HEK293 (cell line): ENCODE measurements around the gene DOK1.
A peak's percentile ranks its signal among the peaks of the same experiment; 100 is the strongest.

Source experiments
- GLI2 ChIP-seq: fragments of 450-650 bp; formaldehyde crosslinking; IDR thresholded peaks from 2 replicates; pipeline ENCODE4; 2017; ENCODE audit warnings: missing biosample characterization, missing genetic modification characterization, low read depth, borderline replicate concordance
- GLIS1 ChIP-seq: fragments of 450-650 bp; formaldehyde crosslinking; IDR thresholded peaks from 2 replicates; pipeline ENCODE4 v1.5.1; 2016; ENCODE audit warnings: missing biosample characterization, missing genetic modification characterization
- KLF16 ChIP-seq: fragments of 450-650 bp; formaldehyde crosslinking; IDR thresholded peaks from 2 replicates; pipeline ENCODE4 v1.5.1; 2017; ENCODE audit warnings: missing biosample characterization, missing genetic modification characterization
- KLF9 ChIP-seq: fragments of 450-650 bp; formaldehyde crosslinking; IDR thresholded peaks from 2 replicates; pipeline ENCODE4 v1.5.1; 2016; ENCODE audit warnings: missing biosample characterization, missing genetic modification characterization, low read depth
- MEIS1 ChIP-seq: sonication (generic); formaldehyde crosslinking; IDR thresholded peaks from 2 replicates; pipeline ENCODE4 v1.8.1; 2022; ENCODE audit warnings: missing genetic modification reagents, mild to moderate bottlenecking, borderline replicate concordance
- OSR2 ChIP-seq: fragments of 450-650 bp; formaldehyde crosslinking; IDR thresholded peaks from 2 replicates; pipeline ENCODE4 v1.5.1; 2016; ENCODE audit warnings: missing biosample characterization, missing genetic modification characterization
- PRDM1 ChIP-seq: fragments of 450-650 bp; formaldehyde crosslinking; IDR thresholded peaks from 2 replicates; pipeline ENCODE4; 2016; ENCODE audit warnings: missing biosample characterization, missing genetic modification characterization
- SETDB1 ChIP-seq: IDR thresholded peaks from one replicate; pipeline ENCODE4 v1.6.1; 2017; ENCODE audit warnings: mild to moderate bottlenecking, low read length, moderate library complexity, mixed read lengths; ENCODE audit not compliant: insufficient read length
- SP3 ChIP-seq: fragments of 450-650 bp; formaldehyde crosslinking; IDR thresholded peaks from 2 replicates; pipeline ENCODE4 v1.5.1; 2016; ENCODE audit warnings: missing biosample characterization, missing genetic modification characterization
- TRIM28 ChIP-seq: IDR thresholded peaks from 2 replicates; pipeline ENCODE4 v1.6.1; 2011; ENCODE audit warnings: low read length, control low read depth, borderline replicate concordance
- ZBTB21 ChIP-seq: fragments of 450-650 bp; formaldehyde crosslinking; IDR thresholded peaks from 2 replicates; pipeline ENCODE4 v1.5.1; 2017; ENCODE audit warnings: missing biosample characterization, missing genetic modification characterization
- ZBTB48 ChIP-seq: fragments of 450-650 bp; formaldehyde crosslinking; IDR thresholded peaks from 2 replicates; pipeline ENCODE4 v1.5.1; 2016; ENCODE audit warnings: missing biosample characterization, missing genetic modification characterization
- ZNF132 ChIP-seq: fragments of 450-650 bp; formaldehyde crosslinking; IDR thresholded peaks from 2 replicates; pipeline ENCODE4 v1.5.1; 2017; ENCODE audit warnings: missing biosample characterization, missing genetic modification characterization, borderline replicate concordance
- ZNF16 ChIP-seq: fragments of 450-650 bp; formaldehyde crosslinking; IDR thresholded peaks from 2 replicates; pipeline ENCODE4 v1.5.1; 2016; ENCODE audit warnings: low read depth, missing biosample characterization, missing genetic modification characterization
- ZNF214 ChIP-seq: fragments of 450-650 bp; formaldehyde crosslinking; IDR thresholded peaks from 2 replicates; pipeline ENCODE4 v1.5.1; 2017; ENCODE audit warnings: missing biosample characterization, mild to moderate bottlenecking, missing genetic modification characterization, borderline replicate concordance
- ZNF221 ChIP-seq: fragments of 450-650 bp; formaldehyde crosslinking; IDR thresholded peaks from 2 replicates; pipeline ENCODE4 v1.5.1; 2017; ENCODE audit warnings: missing biosample characterization, missing genetic modification characterization, borderline replicate concordance
- ZNF324 ChIP-seq: fragments of 450-650 bp; formaldehyde crosslinking; IDR thresholded peaks from 2 replicates; pipeline ENCODE4 v1.5.1; 2016; ENCODE audit warnings: missing biosample characterization, missing genetic modification characterization
- ZNF416 ChIP-seq: fragments of 450-650 bp; formaldehyde crosslinking; IDR thresholded peaks from 2 replicates; pipeline ENCODE4 v1.5.1; 2016; ENCODE audit warnings: missing biosample characterization, missing genetic modification characterization
- ZNF544 ChIP-seq: fragments of 450-650 bp; formaldehyde crosslinking; IDR thresholded peaks from 2 replicates; pipeline ENCODE4 v1.5.0; 2017; ENCODE audit warnings: missing biosample characterization, missing genetic modification characterization
- ZNF549 ChIP-seq: fragments of 450-650 bp; IDR thresholded peaks from 2 replicates; pipeline ENCODE4 v1.5.1; 2018; ENCODE audit warnings: missing biosample characterization, missing genetic modification characterization, mild to moderate bottlenecking, inconsistent platforms, moderate library complexity
- ZNF561 ChIP-seq: fragments of 450-650 bp; IDR thresholded peaks from 2 replicates; pipeline ENCODE4 v1.5.1; 2018; ENCODE audit warnings: missing biosample characterization, missing genetic modification characterization, borderline replicate concordance
- ZNF776 ChIP-seq: fragments of 450-650 bp; formaldehyde crosslinking; IDR thresholded peaks from 2 replicates; pipeline ENCODE4 v1.5.0; 2017; ENCODE audit warnings: missing biosample characterization, missing genetic modification characterization, borderline replicate concordance
- TF ChIP-seq, protein P1 (sequence below): fragments of 450-650 bp; formaldehyde crosslinking; IDR thresholded peaks from 2 replicates; pipeline ENCODE4 v1.5.1; 2016; ENCODE audit warnings: missing biosample characterization, missing genetic modification characterization
- TF ChIP-seq, protein P2 (sequence below): fragments of 450-650 bp; formaldehyde crosslinking; IDR thresholded peaks from 2 replicates; pipeline ENCODE4 v1.5.1; 2016; ENCODE audit warnings: missing biosample characterization, missing genetic modification characterization
- TF ChIP-seq, protein P3 (sequence below): fragments of 450-650 bp; formaldehyde crosslinking; IDR thresholded peaks from 2 replicates; pipeline ENCODE4 v1.5.1; 2016; ENCODE audit warnings: missing biosample characterization, missing genetic modification characterization, borderline replicate concordance
- TF ChIP-seq, protein P4 (sequence below): fragments of 450-650 bp; formaldehyde crosslinking; IDR thresholded peaks from 2 replicates; pipeline ENCODE4 v1.5.1; 2016; ENCODE audit warnings: missing biosample characterization, missing genetic modification characterization
- TF ChIP-seq, protein P5 (sequence below): fragments of 450-650 bp; formaldehyde crosslinking; IDR thresholded peaks from 2 replicates; pipeline ENCODE4 v1.5.1; 2016; ENCODE audit warnings: missing biosample characterization, missing genetic modification characterization, borderline replicate concordance

DOK1 gene

DNA sequence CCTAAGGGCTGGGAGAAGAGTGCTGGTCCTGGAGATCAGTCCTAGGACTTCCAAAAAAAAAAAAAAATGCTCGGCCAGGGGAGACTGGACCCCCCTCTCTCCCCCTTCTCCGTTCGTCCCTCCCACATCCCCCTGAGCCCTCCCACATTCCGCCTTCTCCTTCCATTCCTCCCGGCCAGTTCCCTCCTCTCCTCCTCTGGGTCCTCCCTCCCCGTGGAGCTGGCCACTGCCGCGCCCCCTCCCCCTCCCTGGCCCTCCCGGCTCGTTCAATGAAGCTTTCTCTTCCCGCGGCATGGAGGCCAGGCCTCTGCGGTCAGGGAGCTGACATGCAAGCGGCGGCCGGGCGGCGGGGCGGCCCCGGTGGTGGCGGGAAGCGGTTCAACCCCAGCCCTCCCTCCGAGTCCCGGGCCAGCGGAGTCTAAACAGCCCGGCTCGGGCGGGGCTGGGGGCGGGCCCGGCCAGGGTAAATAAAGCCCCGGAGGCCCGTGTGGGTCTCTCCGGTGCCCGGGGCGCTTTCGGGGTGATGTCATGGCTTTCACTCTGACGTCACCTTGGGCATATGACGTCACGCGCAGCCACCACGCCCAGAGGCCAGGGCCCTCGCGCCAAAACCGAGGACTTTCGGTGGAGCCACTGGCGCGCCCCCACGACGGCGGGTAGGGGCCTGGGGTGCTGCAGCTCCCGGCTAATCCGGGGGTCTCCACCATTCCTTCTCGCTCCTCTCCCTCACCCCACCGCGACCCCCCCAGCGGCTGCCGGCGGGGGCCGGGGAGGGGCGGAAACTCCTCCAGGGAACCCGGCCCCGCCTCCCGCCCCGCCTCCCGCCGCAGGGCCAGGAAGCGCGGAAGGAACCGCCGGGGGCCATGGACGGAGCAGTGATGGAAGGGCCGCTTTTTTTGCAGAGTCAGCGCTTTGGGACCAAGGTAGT, at the start of gene DOK1, which contains the start of gene LOXL3 (continued):
- peak; percentile 78 for TF ChIP-seq GLIS1 (tag by site-specific recombination)
- TF ChIP-seq SETDB1: no peak
- no peak for TF ChIP-seq ZNF16
- TF ChIP-seq ZBTB21 (tag by site-specific recombination): peak; percentile 99
- TF ChIP-seq KLF16: no peak
- TF ChIP-seq ZNF324 (tag by site-specific recombination): peak; percentile 52; the same call in 1 of the 2 replicates
- no peak for TF ChIP-seq ZNF132
- TF ChIP-seq OSR2 (tag by site-specific recombination): no peak
- TF ChIP-seq ZNF561 (tag by site-specific recombination): 0 out of 2 replicates have a peak, but pooled peaks have one; percentile 34
- TF ChIP-seq ZNF214 (tag by site-specific recombination): no peak
- TF ChIP-seq ZNF221: no peak
- no peak for TF ChIP-seq ZNF544 (tag by site-specific recombination)
- TF ChIP-seq, protein P1, sequence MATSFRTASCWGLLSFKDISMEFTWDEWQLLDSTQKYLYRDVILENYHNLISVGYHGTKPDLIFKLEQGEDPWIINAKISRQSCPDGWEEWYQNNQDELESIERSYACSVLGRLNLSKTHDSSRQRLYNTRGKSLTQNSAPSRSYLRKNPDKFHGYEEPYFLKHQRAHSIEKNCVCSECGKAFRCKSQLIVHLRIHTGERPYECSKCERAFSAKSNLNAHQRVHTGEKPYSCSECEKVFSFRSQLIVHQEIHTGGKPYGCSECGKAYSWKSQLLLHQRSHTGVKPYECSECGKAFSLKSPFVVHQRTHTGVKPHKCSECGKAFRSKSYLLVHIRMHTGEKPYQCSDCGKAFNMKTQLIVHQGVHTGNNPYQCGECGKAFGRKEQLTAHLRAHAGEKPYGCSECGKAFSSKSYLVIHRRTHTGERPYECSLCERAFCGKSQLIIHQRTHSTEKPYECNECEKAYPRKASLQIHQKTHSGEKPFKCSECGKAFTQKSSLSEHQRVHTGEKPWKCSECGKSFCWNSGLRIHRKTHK (tag by site-specific recombination): no peak
- TF ChIP-seq SP3 (tag by site-specific recombination): peak; percentile 80
- TF ChIP-seq, protein P2, sequence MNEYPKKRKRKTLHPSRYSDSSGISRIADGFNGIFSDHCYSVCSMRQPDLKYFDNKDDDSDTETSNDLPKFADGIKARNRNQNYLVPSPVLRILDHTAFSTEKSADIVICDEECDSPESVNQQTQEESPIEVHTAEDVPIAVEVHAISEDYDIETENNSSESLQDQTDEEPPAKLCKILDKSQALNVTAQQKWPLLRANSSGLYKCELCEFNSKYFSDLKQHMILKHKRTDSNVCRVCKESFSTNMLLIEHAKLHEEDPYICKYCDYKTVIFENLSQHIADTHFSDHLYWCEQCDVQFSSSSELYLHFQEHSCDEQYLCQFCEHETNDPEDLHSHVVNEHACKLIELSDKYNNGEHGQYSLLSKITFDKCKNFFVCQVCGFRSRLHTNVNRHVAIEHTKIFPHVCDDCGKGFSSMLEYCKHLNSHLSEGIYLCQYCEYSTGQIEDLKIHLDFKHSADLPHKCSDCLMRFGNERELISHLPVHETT (tag by site-specific recombination): no peak
- no peak for TF ChIP-seq ZNF776 (tag by site-specific recombination)
- no peak for TF ChIP-seq ZNF549 (tag by site-specific recombination)
- no peak for TF ChIP-seq ZNF416 (tag by site-specific recombination)
- TF ChIP-seq GLI2 (tag by site-specific recombination): no peak
- no peak for TF ChIP-seq TRIM28
- no peak; the same call in 1 of the 2 replicates for TF ChIP-seq KLF9 (tag by site-specific recombination)
- no peak for TF ChIP-seq PRDM1 (tag by site-specific recombination)
- TF ChIP-seq, protein P3, sequence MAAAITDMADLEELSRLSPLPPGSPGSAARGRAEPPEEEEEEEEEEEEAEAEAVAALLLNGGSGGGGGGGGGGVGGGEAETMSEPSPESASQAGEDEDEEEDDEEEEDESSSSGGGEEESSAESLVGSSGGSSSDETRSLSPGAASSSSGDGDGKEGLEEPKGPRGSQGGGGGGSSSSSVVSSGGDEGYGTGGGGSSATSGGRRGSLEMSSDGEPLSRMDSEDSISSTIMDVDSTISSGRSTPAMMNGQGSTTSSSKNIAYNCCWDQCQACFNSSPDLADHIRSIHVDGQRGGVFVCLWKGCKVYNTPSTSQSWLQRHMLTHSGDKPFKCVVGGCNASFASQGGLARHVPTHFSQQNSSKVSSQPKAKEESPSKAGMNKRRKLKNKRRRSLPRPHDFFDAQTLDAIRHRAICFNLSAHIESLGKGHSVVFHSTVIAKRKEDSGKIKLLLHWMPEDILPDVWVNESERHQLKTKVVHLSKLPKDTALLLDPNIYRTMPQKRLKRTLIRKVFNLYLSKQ (tag by site-specific recombination): no peak
- no peak for TF ChIP-seq ZBTB48
- TF ChIP-seq, protein P4, sequence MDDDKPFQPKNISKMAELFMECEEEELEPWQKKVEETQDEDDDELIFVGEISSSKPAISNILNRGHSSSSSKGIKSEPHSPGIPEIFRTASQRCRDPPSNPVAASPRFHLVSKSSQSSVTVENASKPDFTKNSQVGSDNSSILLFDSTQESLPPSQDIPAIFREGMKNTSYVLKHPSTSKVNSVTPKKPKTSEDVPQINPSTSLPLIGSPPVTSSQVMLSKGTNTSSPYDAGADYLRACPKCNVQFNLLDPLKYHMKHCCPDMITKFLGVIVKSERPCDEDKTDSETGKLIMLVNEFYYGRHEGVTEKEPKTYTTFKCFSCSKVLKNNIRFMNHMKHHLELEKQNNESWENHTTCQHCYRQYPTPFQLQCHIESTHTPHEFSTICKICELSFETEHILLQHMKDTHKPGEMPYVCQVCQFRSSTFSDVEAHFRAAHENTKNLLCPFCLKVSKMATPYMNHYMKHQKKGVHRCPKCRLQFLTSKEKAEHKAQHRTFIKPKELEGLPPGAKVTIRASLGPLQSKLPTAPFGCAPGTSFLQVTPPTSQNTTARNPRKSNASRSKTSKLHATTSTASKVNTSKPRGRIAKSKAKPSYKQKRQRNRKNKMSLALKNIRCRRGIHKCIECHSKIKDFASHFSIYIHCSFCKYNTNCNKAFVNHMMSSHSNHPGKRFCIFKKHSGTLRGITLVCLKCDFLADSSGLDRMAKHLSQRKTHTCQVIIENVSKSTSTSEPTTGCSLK: no peak
- TF ChIP-seq MEIS1: no peak
- TF ChIP-seq, protein P5, sequence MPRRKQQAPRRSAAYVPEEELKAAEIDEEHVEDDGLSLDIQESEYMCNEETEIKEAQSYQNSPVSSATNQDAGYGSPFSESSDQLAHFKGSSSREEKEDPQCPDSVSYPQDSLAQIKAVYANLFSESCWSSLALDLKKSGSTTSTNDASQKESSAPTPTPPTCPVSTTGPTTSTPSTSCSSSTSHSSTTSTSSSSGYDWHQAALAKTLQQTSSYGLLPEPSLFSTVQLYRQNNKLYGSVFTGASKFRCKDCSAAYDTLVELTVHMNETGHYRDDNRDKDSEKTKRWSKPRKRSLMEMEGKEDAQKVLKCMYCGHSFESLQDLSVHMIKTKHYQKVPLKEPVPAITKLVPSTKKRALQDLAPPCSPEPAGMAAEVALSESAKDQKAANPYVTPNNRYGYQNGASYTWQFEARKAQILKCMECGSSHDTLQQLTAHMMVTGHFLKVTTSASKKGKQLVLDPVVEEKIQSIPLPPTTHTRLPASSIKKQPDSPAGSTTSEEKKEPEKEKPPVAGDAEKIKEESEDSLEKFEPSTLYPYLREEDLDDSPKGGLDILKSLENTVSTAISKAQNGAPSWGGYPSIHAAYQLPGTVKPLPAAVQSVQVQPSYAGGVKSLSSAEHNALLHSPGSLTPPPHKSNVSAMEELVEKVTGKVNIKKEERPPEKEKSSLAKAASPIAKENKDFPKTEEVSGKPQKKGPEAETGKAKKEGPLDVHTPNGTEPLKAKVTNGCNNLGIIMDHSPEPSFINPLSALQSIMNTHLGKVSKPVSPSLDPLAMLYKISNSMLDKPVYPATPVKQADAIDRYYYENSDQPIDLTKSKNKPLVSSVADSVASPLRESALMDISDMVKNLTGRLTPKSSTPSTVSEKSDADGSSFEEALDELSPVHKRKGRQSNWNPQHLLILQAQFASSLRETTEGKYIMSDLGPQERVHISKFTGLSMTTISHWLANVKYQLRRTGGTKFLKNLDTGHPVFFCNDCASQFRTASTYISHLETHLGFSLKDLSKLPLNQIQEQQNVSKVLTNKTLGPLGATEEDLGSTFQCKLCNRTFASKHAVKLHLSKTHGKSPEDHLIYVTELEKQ (tag by site-specific recombination): no peak
